Erythroblast (primary cell): Measurements from ENCODE around the gene SFXN4.
A peak's percentile ranks its signal among the peaks of the same experiment; 100 is the strongest.
"Not testable (repeated sequence)": the region's sequence is repeated elsewhere in the genome, so short reads cannot be mapped to it uniquely, and the experiment has no call there.

Experiments used
- DNase-seq, 2 experiments: peaks; one replicate each; lab custom pipeline; 2025; lab: John Stamatoyannopoulos, UW
- GATA1 ChIP-seq: IDR thresholded peaks from 2 replicates; pipeline ENCODE4 v1.6.1; 2011; ENCODE audit warnings: low read depth, mild to moderate bottlenecking, control low read depth, low read length, moderate library complexity
- POLR2A ChIP-seq: IDR thresholded peaks from 2 replicates; pipeline ENCODE4 v1.6.1; 2011; ENCODE audit warnings: mild to moderate bottlenecking, low read length

The SFXN4 gene

DNA sequence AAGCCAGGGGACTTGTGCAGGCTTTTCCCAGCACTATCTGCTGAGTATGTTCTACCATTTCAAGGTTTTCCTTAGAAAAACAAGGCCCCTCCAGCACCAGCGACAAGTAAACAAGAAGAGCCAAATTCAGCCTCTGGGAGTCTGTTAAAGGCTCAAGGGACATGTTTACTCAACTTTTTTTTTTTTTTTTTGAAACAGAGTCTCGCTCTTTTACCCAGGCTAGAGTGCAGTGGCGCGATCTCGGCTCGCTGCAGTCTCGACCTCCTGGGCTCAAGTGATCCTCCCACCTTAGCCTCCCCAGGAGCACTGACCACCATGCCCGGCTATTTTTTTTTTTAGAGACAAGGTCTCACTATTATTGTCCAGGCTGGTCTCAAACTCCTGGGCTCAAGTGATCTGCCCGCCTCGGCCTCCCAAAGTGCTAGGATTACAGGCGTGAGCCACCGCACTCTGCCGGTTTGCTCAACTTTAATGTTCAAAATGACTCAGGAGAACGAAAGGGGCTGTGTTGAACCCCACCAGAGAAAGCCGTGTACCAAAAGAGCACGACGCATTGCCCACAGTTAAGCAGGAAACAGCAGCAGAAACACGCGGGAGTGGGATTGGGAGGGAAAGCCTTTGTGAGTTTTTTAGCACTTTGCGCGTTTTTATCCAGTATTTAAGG is 12.3 kb upstream of the SFXN4 start:
- DNase-seq: no peak
- TF ChIP-seq GATA1: no peak
- TF ChIP-seq POLR2A: no peak

DNA sequence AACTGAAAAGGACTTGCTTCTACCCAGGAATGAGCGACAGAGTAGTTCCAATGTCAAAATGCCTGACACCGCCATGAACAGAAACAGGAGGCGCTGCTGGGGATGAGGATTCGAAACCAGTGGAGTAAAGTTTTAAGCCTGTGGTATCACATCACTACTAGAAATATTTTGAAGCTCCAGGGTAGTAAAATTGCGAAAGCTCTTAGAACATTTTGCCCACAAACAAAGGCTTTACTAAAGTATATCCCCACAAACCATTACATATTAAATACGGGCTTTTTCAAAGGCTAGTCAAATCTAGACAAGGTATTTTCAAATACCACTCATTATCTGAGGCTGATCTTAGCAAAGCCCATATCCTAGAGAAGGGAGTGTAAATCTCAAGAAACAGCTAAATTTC is 10.7 kb upstream of the SFXN4 start:
- no peak for DNase-seq
- TF ChIP-seq GATA1 (no peak), POLR2A (no peak)

DNA sequence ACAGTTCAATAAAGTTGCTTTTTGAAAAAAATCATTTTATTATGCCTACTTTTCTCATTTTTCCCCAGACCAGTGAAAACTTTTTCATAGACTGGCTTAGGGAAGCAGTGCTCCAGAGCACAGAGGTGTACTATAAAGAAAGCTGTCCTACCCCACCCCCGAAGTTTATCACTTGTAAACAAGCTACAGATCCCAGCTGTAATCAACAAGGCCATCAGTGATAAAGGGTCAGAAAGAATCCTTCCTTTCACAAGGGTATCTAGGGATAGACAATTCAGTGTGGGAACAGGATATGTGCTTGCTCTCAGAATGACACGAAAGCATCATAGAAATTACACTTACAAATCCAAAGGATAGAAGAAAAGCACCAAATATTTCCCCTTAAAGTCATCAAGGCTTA is 8.6 kb upstream of the SFXN4 start:
- no peak for TF ChIP-seq GATA1
- TF ChIP-seq POLR2A: no peak

DNA sequence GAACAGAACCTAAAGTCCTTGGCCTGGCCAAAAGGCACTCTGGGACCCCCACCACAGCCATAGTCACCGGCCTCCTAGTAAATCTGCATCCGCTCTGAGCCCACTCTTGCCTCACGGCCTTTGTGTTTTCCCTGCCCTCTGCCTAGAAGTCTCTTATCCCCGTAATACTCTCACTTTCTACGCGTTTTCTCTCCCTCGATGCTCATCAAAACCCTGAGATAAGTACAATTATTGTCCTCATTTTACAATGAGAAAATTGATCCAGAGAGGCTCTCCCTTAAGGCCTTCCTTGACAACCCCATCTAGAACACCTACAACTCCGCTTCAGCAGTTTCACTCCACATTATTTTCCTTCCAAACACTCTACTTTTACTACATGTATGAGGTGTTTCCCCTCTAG is 1.5 kb upstream of the SFXN4 start:
- no peak for DNase-seq
- TF ChIP-seq POLR2A (no peak), GATA1 (no peak)

More for the DNA sequence above, 8.6 kb upstream of the SFXN4 start:
- DNase-seq: peak in 1 of 2 experiments; percentile 22

DNA sequence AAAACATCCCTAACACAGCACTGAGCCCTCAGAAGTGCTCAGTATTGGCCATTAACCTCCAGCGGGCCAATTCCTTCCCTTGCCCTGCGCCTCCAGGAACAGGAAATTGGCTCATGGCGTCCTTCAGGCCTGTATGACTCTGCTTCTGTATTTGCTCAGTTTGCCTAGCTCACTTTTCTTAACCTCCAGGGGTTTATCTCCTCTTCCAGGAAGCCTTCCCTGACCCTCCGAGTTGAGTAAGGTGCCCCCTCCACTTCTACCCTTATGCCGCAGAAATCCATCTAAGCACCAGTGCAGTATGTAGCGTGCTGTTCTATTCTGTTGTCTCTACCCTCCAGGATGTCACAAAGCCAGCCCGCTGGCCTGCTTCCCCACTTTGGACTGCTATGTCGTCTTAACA is 1.1 kb upstream of the SFXN4 start:
- DNase-seq: no peak
- TF ChIP-seq GATA1: no peak

DNA sequence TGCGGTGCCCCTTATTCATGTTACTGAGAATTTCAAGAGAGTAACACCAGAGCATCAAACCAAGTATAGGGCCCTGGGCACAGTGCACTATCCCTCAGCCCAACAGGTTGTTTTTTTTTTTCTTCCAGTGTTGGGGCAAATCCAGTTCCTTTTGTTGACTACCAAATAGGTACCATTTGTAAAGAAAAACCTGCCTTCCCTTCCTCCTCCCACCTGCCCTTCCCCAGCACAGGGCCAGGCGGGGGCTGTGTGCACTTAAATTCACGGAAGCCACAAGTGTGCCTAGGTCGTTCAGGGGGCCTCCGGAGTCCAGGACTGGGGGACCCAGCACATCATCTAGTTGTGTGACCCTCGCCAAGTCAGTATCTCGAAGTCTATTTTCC is 595 bp upstream of the SFXN4 start:
- no peak for TF ChIP-seq POLR2A
- no peak for TF ChIP-seq GATA1
- DNase-seq: no peak

DNA sequence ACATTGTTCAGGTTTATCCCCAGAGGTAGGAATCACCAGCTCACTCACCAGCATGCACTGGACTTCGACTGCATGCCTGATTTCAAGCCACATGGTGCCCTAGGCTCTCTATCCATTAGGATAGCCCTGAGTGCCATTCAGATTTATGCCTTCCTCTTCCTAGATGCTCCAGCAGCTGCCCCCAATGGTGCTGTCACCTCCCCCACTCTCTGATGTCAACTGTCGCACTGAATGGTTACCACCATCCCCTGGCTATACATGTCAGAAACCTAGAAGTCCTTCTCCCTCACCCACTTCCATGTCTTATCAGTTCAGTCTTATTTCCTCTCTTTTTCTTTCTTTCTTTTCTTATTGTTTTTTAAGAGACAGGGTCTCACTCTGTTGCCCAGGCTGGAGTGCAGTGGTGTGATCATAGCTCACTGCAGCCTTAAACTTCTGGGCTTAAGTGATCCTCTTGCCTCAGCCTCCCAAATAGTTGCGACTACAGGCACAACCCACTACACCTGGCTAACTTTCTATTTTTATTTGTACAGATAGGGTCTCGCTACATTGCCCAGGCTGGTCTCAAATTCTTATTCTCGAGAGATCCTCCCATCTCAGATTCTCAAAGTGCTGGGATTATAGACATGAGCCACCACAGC is 2.9 kb downstream of the SFXN4 start:
- no peak for DNase-seq
- TF ChIP-seq GATA1: no peak
- TF ChIP-seq POLR2A: no peak

DNA sequence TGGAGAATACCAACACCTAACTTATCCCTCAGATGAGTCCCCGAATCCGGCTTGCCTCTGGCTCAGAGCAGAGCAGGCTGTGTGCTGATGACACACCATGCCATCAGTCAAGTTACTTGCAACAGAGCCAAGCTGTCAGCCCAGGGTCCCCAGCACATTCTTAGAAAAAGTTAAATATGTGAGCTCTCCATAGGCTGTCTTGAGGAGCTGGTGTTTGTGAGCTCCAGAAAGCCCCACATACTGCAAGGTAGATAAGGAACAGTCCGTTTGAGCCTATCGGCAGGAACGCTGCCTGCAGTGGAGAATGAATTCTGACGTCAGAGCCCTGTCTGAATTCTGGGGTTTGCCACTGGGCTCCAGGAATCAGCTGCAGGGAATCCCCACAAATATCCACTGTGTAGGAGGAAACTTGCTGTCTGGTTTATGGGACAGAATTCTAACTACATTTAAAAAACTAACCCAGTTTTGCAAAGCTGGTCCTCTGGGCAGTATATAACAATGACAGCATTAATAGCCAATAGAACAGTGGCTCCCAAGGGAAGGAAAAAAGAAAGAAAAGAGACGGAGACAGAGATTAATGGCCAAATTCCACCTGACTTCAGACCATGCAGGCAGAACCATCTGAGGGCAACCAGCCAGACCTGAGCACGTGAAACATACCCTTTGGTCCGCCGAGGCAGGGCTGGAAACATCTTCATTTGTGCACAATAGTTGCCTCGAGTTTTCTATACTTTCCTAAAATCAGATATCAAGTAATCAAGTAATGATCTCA is 3.6 kb downstream of the SFXN4 start:
- peak; percentile 46 to 49 for DNase-seq
- TF ChIP-seq GATA1 (no peak), POLR2A (no peak)

DNA sequence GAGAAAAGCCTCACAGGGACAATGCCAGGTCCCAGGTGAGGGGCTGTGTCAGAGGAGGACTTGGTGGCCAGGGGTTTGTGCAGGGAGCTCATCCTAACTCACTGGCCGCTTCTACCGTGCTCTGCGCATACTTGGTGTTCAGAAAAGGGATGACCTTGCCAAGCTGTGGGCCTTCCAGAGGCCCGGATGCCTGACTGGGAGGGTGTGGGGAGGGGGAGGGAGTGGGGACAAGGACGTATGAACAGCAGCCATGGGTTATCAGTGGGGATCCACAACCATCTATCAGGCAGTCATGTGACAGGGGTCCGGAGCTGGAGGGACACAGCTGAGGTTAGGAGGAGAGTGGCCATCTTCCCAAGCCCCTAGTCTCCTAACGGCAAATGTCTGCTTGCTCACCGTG is 6.2 kb downstream of the SFXN4 start:
- TF ChIP-seq POLR2A (no peak), GATA1 (no peak)
- no peak for DNase-seq

DNA sequence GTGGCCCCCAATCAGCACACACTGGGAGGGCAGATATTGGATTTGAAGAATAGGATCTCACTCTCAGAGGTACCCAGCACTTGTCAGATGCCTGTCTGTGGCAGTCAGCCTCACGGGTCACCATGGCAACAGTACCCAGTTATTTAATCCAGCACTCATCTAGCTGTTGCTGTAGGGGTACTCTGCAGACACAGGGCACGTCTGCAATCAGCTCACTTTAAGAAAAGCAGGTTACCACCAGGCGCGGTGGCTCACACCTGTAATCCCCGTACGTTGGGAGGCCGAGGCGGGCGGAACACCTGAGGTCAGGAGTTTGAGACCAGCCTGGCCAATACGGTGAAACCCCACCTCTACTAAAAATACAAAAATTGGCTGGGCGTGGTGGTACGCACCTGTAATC is 11.9 kb downstream of the SFXN4 start:
- DNase-seq: no peak
- no peak for TF ChIP-seq POLR2A
- no peak for TF ChIP-seq GATA1

DNA sequence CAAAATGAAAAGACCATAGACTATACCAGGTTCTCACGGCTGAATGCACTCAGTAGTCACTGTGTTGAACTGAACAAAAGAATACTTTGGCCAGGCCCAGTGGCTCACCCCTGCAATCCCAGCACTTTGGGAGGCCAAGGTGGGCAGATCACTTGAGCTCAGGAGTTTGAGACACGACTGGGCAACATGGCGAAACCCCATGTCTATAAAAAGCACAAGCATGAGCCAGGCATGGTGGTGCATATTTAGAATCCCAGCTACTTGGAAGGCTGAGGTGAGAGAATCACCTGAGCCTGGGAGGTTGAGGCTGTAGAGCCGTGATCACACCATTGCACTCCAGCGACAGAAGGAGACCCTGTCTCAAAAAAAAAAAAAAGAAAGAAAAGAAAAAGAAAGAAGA is 12.5 kb downstream of the SFXN4 start:
- TF ChIP-seq GATA1: no peak
- no peak for TF ChIP-seq POLR2A
- DNase-seq: no peak

DNA sequence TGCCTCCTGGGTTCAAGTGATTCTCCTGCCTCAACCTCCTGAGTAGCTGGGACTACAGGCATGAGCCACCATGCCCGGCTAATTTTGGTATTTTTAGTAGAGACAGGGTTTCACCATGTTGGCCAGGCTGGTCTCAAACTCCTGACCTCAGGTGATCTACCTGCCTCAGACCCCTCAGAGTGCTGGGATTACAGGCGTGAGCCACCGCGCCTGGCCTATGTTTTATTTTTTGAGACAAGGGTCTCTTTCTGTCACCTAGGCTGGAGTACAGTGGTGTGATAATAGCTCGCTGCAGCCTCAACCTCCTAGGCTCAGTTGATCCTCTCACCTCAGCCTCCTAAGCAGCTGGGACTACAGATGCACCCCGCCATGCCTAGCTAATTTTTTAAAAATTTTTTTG is 13.9 kb downstream of the SFXN4 start:
- DNase-seq: not testable (repeated sequence)

DNA sequence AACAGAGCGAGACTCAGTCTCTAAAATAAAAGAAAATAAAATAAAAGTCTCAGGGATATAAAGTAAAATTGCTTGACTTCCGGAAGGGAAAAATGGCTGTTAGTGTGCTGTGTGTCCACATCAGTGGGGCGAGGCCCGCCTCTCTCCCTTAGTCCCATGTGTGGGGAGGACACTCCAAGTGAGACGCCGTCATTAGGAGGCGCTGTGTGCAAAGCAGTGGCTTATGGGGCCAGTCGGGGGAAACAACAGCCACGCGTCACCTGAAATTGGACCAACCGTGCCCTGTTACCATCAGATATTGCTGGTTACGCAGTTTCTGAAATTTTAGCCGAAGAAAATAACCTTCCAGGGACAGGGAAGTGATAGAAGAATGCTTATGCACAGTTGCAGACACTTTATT is 15.8 kb downstream of the SFXN4 start:
- TF ChIP-seq POLR2A (no peak), GATA1 (no peak)

DNA sequence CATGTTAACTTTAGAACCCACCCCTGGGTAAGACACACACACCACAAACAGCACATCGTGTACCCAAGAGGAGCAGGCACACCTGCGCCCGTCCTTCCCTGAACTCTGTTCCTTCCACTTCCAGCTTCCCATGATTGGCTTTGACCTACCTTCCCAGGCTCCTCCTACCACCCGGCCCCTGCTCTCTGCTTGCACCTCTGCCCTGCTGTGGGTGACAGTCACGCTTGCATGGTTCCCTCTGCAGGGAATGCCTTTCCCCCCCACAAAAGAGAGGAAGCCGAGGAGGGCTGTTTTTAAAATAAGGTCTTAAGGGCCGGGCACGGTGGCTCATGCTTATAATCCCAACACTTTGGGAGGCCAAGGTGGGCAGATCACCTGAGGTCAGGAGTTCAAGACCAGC is 16.4 kb downstream of the SFXN4 start:
- no peak for DNase-seq
- TF ChIP-seq GATA1 (no peak), POLR2A (no peak)

More for the DNA sequence above, 15.8 kb downstream of the SFXN4 start:
- DNase-seq: peak; percentile 14 to 22
